HL-60/S4 (cell line): ENCODE measurements around the gene ZFP3.
"Not testable (repeated sequence)": the region's sequence is repeated elsewhere in the genome, so short reads cannot be mapped to it uniquely, and the experiment has no call there.

ENCODE experiments used
- in situ Hi-C: fragments of 300-500 bp; cut with MboI; formaldehyde crosslinking; loops from 2 replicates; pipeline ENCODE4 v1.14.3; 2022; ENCODE audit warnings: low sequenced_read_pairs

Gene ZFP3

DNA sequence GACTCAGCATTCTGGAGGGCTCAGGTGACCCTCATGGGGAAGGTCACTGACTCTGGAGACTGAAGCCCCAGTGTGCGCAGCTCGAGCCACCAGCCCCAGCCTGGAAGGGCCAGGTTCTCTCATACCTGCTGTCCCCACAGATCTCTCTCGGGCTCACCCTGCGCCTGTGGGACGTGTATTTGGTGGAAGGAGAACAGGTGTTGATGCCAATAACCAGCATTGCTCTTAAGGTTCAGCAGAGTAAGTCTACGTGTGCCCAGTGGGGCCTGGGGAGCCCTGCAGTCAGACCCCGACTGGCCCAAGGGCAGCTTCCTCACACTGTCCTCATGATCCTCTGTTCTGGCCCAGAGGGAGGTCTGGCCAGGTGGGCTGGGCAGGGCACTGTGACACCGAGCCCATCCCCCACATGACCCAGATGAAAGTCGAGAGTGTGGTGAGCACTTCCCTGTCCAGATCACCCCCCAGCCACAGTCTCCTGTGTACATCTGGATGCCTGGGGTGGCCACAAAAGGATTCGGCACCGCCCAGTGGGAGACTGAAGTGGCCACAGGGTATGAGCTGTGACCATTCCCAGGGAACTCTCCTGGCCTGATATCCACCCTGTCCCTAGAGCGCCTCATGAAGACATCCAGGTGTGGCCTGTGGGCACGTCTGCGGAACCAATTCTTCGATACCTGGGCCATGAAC, 59.4 kb downstream of the ZFP3 start:
- in situ Hi-C loops, result not testable (repeated sequence)

DNA sequence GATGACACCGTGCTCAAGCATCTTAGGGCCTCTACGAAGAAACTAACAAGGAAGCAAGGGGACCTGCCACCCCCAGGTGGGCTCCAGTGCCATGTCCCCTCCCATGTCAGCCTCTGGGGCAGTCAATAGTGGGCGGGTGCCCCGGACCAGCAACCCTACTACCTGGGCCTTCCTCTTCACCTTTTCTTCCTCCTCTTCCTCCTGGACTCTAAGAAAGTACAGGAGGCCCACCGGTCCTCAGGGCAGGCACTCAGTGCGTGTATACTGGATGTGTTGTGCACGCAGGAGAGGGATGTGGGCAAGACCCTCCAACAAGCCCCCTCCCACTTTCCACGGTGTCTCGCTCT, 59.9 kb downstream of the ZFP3 start:
- in situ Hi-C loops, result not testable (repeated sequence)

GRCh38 chr17:5138616-5139457, 60.6 kb downstream of the ZFP3 start:
- in situ Hi-C loops, result no loop called here

- in situ Hi-C loops, result no loop called here
Observed at GRCh38 chr17:5139458-5139732, 61.1 kb downstream of the ZFP3 start.

DNA sequence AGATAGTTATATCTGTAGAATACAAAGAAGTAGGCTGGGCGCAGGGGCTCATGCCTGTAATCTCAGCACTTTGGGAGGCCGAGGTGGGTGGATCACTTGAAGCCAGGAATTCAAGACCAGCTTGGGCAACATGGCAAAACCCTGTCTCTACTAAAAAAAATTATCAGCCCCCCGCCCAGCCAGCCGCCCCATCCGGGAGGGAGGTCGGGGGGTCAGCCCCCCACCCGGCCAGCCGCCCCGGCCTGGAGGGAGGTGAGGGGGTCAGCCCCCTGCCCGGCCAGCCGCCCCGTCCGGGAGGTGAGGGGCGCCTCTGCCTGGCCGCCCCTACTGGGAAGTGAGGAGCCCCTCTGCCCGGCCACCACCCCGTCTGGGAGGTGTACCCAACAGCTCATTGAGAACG, 64.6 kb downstream of the ZFP3 start:
- in situ Hi-C loops, result not testable (repeated sequence)
